IMR-90 (cell line): Measurements from ENCODE around the gene CHRNG. TPM values are rescaled to one million over a fixed set of nuclear protein-coding genes. Genes with fewer than 3 reads are reported as not detected.

Source experiments
- ATAC-seq: fragments of 200-7000 bp; cut with Tn5 transposase; 2 replicates; pipeline ENCODE4 v1.9.1; 2020; ENCODE audit warnings: low read depth, mild to moderate bottlenecking, moderate library complexity
- BruUV-seq: library from RNA; stranded (reverse); fragments of 400-500 nt; replicated peaks from 2 replicates; lab custom pipeline; 2021; lab: Mats Ljungman, UMichigan
- CTCF ChIA-PET: fragments of 300-600 bp; formaldehyde crosslinking; extraction: SDS; loops from one replicate; lab custom pipeline; 2021; ENCODE audit warnings: antibody characterized with exemption; lab: Yijun Ruan, JAX
- POLR2A ChIA-PET: fragments of 300-600 bp; sonication (Branson Sonifier 250); formaldehyde crosslinking; loops from one replicate; lab custom pipeline; 2022; ENCODE audit warnings: antibody characterized with exemption; ENCODE audit not compliant: unreplicated experiment; lab: Charles Lee
- DNase-seq: peaks from one replicate; pipeline ENCODE4 v3.0.0; 2013
- H2AFZ ChIP-seq: replicated peaks from 2 replicates; pipeline ENCODE3; 2013; ENCODE audit warnings: low read length, mild to moderate bottlenecking; ENCODE audit not compliant: poor library complexity
- H2AK5ac ChIP-seq: 2 replicates; pipeline ENCODE4 v1.6.1; 2013; ENCODE audit warnings: low read depth, low read length, inconsistent platforms
- H2AK9ac ChIP-seq: replicated peaks from 2 replicates; pipeline ENCODE3; 2013; ENCODE audit warnings: mild to moderate bottlenecking, low read depth, low read length, moderate library complexity; ENCODE audit not compliant: poor library complexity
- H2BK120ac ChIP-seq: 2 replicates; pipeline ENCODE4 v1.6.1; 2013; ENCODE audit warnings: low read depth, low read length, inconsistent platforms
- H2BK15ac ChIP-seq: 3 replicates; pipeline ENCODE4 v1.6.1; 2013; ENCODE audit warnings: low read depth, low read length, inconsistent platforms
- H2BK20ac ChIP-seq: 2 replicates; pipeline ENCODE4 v1.6.1; 2013; ENCODE audit warnings: low read depth, mild to moderate bottlenecking, inconsistent platforms, low read length, moderate library complexity
- H2BK5ac ChIP-seq: 2 replicates; pipeline ENCODE4 v1.6.1; 2013; ENCODE audit warnings: mild to moderate bottlenecking, low read depth, low read length, inconsistent platforms; ENCODE audit not compliant: poor library complexity, severe bottlenecking
- H3K14ac ChIP-seq: replicated peaks from 2 replicates; pipeline ENCODE4 v1.6.1; 2013; ENCODE audit warnings: low read depth, low read length, inconsistent platforms
- H3K18ac ChIP-seq: 2 replicates; pipeline ENCODE4 v1.6.1; 2013; ENCODE audit warnings: low read depth, low read length, control low read depth
- H3K23ac ChIP-seq: 2 replicates; pipeline ENCODE4 v1.6.1; 2013; ENCODE audit warnings: low read depth, low read length, inconsistent platforms
- H3K27ac ChIP-seq: 2 replicates; pipeline ENCODE4 v1.5.1; 2013; ENCODE audit warnings: mild to moderate bottlenecking, control low read depth, low read length; ENCODE audit not compliant: insufficient read depth
- H3K27me3 ChIP-seq: 2 replicates; pipeline ENCODE4 v1.6.1; 2013; ENCODE audit warnings: low read length; ENCODE audit not compliant: control insufficient read depth, insufficient read depth
- H3K36me3 ChIP-seq: 2 replicates; pipeline ENCODE4 v1.6.1; 2013; ENCODE audit warnings: low read length, mixed read lengths; ENCODE audit not compliant: control insufficient read depth, insufficient read depth
- H3K4ac ChIP-seq: 2 replicates; pipeline ENCODE4 v1.6.1; 2013; ENCODE audit warnings: low read depth, low read length, inconsistent platforms
- H3K4me1 ChIP-seq: 2 replicates; pipeline ENCODE4 v1.6.1; 2013; ENCODE audit warnings: low read length, mixed read lengths; ENCODE audit not compliant: control insufficient read depth, insufficient read depth
- H3K4me2 ChIP-seq: 2 replicates; pipeline ENCODE4 v1.6.1; 2013; ENCODE audit warnings: low read depth, mild to moderate bottlenecking, control low read depth, low read length, moderate library complexity
- H3K4me3 ChIP-seq: 2 replicates; pipeline ENCODE4 v1.5.1; 2013; ENCODE audit warnings: low read depth, mild to moderate bottlenecking, control low read depth, low read length, moderate library complexity; ENCODE audit not compliant: insufficient read depth
- H3K56ac ChIP-seq: 2 replicates; pipeline ENCODE4 v1.6.1; 2013; ENCODE audit warnings: low read length, inconsistent platforms; ENCODE audit not compliant: insufficient read depth; ENCODE audit errors: extremely low read depth
- H3K79me1 ChIP-seq, 2 experiments: 2 replicates each; pipeline ENCODE4 v1.6.1; 2013; ENCODE audit warnings: low read length in 2 of 2, inconsistent platforms in 1 of 2, low read depth in 1 of 2
- H3K9ac ChIP-seq: 2 replicates; pipeline ENCODE4 v1.6.1; 2013; ENCODE audit warnings: low read depth, low read length, control low read depth
- H3K9me1 ChIP-seq: 2 replicates; pipeline ENCODE4 v1.6.1; 2013; ENCODE audit warnings: low read length, inconsistent platforms; ENCODE audit not compliant: insufficient read depth
- H3K9me3 ChIP-seq: 2 replicates; pipeline ENCODE4 v1.6.1; 2013; ENCODE audit warnings: low read length; ENCODE audit not compliant: control insufficient read depth, insufficient read depth
- H4K20me1 ChIP-seq: 2 replicates; pipeline ENCODE4 v1.6.1; 2013; ENCODE audit warnings: low read length, inconsistent platforms; ENCODE audit not compliant: insufficient read depth
- H4K5ac ChIP-seq: 2 replicates; pipeline ENCODE4 v1.6.1; 2013; ENCODE audit warnings: mild to moderate bottlenecking, low read depth, low read length, control low read depth
- H4K8ac ChIP-seq, 2 experiments: 2 replicates each; pipeline ENCODE4 v1.6.1; 2013; ENCODE audit warnings: low read depth in 2 of 2, low read length in 2 of 2, control low read depth in 1 of 2, inconsistent platforms in 1 of 2
- H4K91ac ChIP-seq: 2 replicates; pipeline ENCODE4 v1.6.1; 2013; ENCODE audit warnings: low read depth, low read length, inconsistent platforms; ENCODE audit not compliant: insufficient read depth
- CEBPB ChIP-seq: IDR thresholded peaks from 2 replicates; pipeline ENCODE4 v1.6.1; 2012; ENCODE audit warnings: low read depth, low read length, improper control_type of control experiment
- WGBS, 2 experiments: methylation state at CpG; one replicate each; pipeline versions ENCODE4 v1.1.5 to v1.1.7; 2013; ENCODE audit warnings: missing lambda C conversion rate in 2 of 2; ENCODE audit not compliant: insufficient read length in 1 of 2; ENCODE audit errors: extremely low coverage in 2 of 2; 5-methylcytosine and 5-hydroxymethylcytosine counted together
- dilution Hi-C: fragments of 300-500 bp; cut with HindIII; formaldehyde crosslinking; loops from one replicate; pipeline ENCODE4 v1.14.3; 2018; ENCODE audit warnings: low sequenced_read_pairs; ENCODE audit not compliant: unreplicated experiment
- in situ Hi-C: fragments of 300-500 bp; cut with MboI; formaldehyde crosslinking; loops from 3 replicates; pipeline ENCODE4 v1.14.3; 2019; ENCODE audit warnings: low sequenced_read_pairs, inconsistent platforms, mixed read lengths
- intact Hi-C: fragments of 100-400 bp; cut with micrococcal nuclease; formaldehyde crosslinking; loops from 2 replicates; pipeline ENCODE4 v1.10.0; 2022
- polyA plus RNA-seq, 3 experiments: library from polyadenylated mRNA; depleted of rRNA; stranded (reverse); fragments of >200 nt; gene quantifications; 2 replicates each; pipeline ENCODE4 v1.2.3, GENCODE V29; 2012; ENCODE audit warnings: low replicate concordance in 1 of 3
- total RNA-seq: library from RNA; depleted of rRNA; stranded (reverse); fragments of >200 nt; gene quantifications from 2 replicates; pipeline ENCODE4 v1.2.3, GENCODE V29; 2012
- TF ChIP-seq, protein P1 (sequence below): conservative IDR thresholded peaks from 2 replicates; pipeline ENCODE4 v1.5.1; 2012; ENCODE audit warnings: mild to moderate bottlenecking, low read depth, low read length, improper control_type of control experiment

CHRNG gene
- total and polyA plus RNA-seq, 2 of the 4 experiments (the other 2 are of a cell fraction) = not detected

DNA sequence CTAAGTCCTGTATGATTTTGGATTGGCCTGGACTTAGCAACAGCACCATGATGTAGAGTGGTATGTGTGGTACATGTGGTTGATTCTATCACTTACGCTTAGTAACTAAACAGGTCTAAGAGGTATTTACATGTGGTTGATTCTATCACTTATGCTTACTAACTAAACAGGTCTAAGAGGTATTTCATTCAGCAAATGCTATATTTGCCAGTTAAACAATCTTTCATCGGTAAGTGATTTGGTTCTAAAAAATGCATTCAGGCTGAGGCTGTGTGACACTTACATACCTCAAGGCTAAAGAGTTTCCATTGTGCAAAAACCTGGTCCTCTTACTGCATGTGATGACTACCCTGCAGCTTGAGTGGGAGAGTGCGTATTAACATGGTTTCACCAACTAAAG, 24.1 kb downstream of the CHRNG start:
- no peaks in the 10 kb centered on the region for H3K27me3 ChIP-seq
- CTCF ChIA-PET = no interaction called here
- peaks cover 15 to 34% of the 10 kb centered on the region in 2 experiments for H3K79me1 ChIP-seq
- no peak overlapping the region for H3K4ac ChIP-seq
- 0 out of 2 replicates have a peak, but pooled peaks cover 7% of the 10 kb centered on the region for H4K20me1 ChIP-seq
- H3K9me3 ChIP-seq = no peaks in the 10 kb centered on the region
- no peak overlapping the region for H2AK9ac ChIP-seq
- no peaks in the 10 kb centered on the region; the same call in 1 of the 2 replicates for H3K4me1 ChIP-seq
- H3K23ac ChIP-seq = no peak overlapping the region
- no peak overlapping the region for H3K56ac ChIP-seq
- POLR2A ChIA-PET = no interaction called here
- H2BK20ac ChIP-seq = no peak overlapping the region
- H2AFZ ChIP-seq = no peak overlapping the region
- H3K18ac ChIP-seq = no peak overlapping the region
- BruUV-seq = no TSS peak
- no peak overlapping the region for H2AK5ac ChIP-seq
- no peak overlapping the region for H3K14ac ChIP-seq
- no peak overlapping the region for H2BK15ac ChIP-seq
- no peak overlapping the region for H4K8ac ChIP-seq
- DNase-seq (peak; percentile 77), ATAC-seq (no peak)
- H3K27ac ChIP-seq = no peak overlapping the region
- no peak overlapping the region for H3K9ac ChIP-seq
- H3K4me2 ChIP-seq = no peak overlapping the region
- H2BK120ac ChIP-seq = no peak overlapping the region
- WGBS, 2 experiments = no CpG with 5 or more reads among the region's 3 CpGs
- in situ Hi-C loops (no loop called here), intact Hi-C loops (no loop called here), dilution Hi-C loops (no loop called here)
- no peak overlapping the region for H4K5ac ChIP-seq
- no peaks in the 10 kb centered on the region for H3K9me1 ChIP-seq
- TF ChIP-seq, protein P1, sequence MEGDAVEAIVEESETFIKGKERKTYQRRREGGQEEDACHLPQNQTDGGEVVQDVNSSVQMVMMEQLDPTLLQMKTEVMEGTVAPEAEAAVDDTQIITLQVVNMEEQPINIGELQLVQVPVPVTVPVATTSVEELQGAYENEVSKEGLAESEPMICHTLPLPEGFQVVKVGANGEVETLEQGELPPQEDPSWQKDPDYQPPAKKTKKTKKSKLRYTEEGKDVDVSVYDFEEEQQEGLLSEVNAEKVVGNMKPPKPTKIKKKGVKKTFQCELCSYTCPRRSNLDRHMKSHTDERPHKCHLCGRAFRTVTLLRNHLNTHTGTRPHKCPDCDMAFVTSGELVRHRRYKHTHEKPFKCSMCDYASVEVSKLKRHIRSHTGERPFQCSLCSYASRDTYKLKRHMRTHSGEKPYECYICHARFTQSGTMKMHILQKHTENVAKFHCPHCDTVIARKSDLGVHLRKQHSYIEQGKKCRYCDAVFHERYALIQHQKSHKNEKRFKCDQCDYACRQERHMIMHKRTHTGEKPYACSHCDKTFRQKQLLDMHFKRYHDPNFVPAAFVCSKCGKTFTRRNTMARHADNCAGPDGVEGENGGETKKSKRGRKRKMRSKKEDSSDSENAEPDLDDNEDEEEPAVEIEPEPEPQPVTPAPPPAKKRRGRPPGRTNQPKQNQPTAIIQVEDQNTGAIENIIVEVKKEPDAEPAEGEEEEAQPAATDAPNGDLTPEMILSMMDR = no peak
- peak; percentile 77 for TF ChIP-seq CEBPB
- H2BK5ac ChIP-seq = no peak overlapping the region
- no peak overlapping the region for H3K4me3 ChIP-seq
- H3K36me3 ChIP-seq = peaks cover 53% of the 10 kb centered on the region
- H4K91ac ChIP-seq = no peak overlapping the region
